ENCODE results near the gene LRMDA.
A peak's percentile ranks its signal among the peaks of the same experiment; 100 is the strongest.

The LRMDA gene

DNA sequence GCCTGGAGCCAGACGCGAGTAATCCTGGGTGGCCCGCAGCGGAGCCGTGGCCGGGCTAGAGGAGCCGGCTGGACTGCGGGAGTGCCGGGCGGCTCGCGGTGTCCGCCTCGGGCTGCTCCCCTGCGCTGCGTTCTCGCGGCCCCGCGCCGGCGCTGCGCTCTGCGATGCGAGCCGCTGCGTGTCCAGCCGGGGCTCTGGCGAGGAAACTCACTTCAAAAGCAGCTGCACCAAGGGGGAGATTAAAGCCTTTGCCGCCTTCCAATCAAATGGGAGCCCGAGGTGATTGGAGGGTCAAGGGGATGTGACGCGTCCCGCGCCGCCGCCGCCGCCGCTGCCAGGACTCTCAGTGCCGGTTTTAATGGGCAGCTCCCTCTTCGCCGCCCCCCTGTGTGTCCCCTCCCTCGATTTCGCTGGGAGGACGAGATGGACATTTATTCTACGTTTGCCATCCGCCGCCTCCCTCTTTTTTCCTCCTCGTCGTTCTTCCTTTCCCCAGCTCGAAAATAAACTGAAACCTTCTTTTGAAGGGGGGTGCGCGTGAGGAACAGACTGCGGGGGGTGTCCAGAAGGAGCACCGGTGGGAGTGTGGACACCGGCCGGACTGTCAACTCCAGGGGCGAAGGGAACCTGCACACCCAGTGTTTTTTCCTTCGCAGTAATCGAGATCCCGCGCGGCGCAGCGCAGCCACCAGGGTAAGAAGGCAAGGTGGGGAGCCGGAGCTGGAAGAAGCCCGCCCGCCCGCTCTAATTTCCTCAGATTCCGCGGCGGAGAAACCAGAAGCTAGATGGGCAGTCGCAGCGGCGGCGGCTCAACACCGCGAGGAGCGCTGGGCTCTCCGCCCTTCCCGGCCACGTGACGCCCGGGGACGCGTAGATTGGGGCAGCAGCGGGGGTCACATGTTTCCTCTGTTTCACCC is 29.6 kb upstream of the LRMDA start, which contains the start of gene ZNF503:
ZNF503 (minus strand) TSS at position 196 of the 917 bp plus-strand sequence. CDS start 345 bp downstream, outside the sequence.
- in situ Hi-C loops (cut with HindIII; ENCODE audit: low sequenced_read_pairs): no loop called here
- TF ChIP-seq CTCF (IDR thresholded peaks at IDR 0.05; ENCODE audit: low read depth, low read length): peak; percentile 24
- DNase-seq (ENCODE audit: low read depth, low spot score): peak; percentile 99
- peak within 1 kb of the TSS; percentile 99 for H3K4me3 ChIP-seq (ENCODE audit: low read depth, low read length)

- H3K4me3 ChIP-seq (ENCODE audit: low read depth, low read length): peak overlapping the region; percentile 99
- no peak for TF ChIP-seq CTCF (IDR thresholded peaks at IDR 0.05; ENCODE audit: low read depth, low read length)
- in situ Hi-C loops (cut with HindIII; ENCODE audit: low sequenced_read_pairs): no loop called here
- no peak for DNase-seq (ENCODE audit: low read depth, low spot score)
These were observed 28.8 kb upstream of the LRMDA start for GRCh38 chr10:75402486-75403143.

GRCh38 chr10:75403144-75403938 is 28.1 kb upstream of the LRMDA start:
- DNase-seq (ENCODE audit: low read depth, low spot score): peak; percentile 30
- TF ChIP-seq CTCF (IDR thresholded peaks at IDR 0.05; ENCODE audit: low read depth, low read length): no peak
- peak overlapping the region; percentile 99 for H3K4me3 ChIP-seq (ENCODE audit: low read depth, low read length)
- in situ Hi-C loops (cut with HindIII; ENCODE audit: low sequenced_read_pairs): no loop called here

GRCh38 chr10:75403939-75404814 is 27.2 kb upstream of the LRMDA start:
- H3K4me3 ChIP-seq (ENCODE audit: low read depth, low read length): peak overlapping the region; percentile 99
- in situ Hi-C loops (cut with HindIII; ENCODE audit: low sequenced_read_pairs): no loop called here
- TF ChIP-seq CTCF (IDR thresholded peaks at IDR 0.05; ENCODE audit: low read depth, low read length): no peak
- no peak for DNase-seq (ENCODE audit: low read depth, low spot score)

- peak; percentile 29 for DNase-seq (ENCODE audit: low read depth, low spot score)
- H3K4me3 ChIP-seq (ENCODE audit: low read depth, low read length): peak overlapping the region; percentile 99
- no peak for TF ChIP-seq CTCF (IDR thresholded peaks at IDR 0.05; ENCODE audit: low read depth, low read length)
- in situ Hi-C loops (cut with HindIII; ENCODE audit: low sequenced_read_pairs): no loop called here
These were observed 26.4 kb upstream of the LRMDA start for GRCh38 chr10:75404815-75405597.

Data from astrocyte of the spinal cord (primary cell).